ENCODE results near the gene PRR20G. TPM values are rescaled to one million over a fixed set of nuclear protein-coding genes. Genes with fewer than 3 reads are reported as not detected.
"Not testable (repeated sequence)": the region's sequence is repeated elsewhere in the genome, so short reads cannot be mapped to it uniquely, and the experiment has no call there.

The PRR20G gene
- total RNA-seq, 1 donor from 2014 or later: not detected

DNA sequence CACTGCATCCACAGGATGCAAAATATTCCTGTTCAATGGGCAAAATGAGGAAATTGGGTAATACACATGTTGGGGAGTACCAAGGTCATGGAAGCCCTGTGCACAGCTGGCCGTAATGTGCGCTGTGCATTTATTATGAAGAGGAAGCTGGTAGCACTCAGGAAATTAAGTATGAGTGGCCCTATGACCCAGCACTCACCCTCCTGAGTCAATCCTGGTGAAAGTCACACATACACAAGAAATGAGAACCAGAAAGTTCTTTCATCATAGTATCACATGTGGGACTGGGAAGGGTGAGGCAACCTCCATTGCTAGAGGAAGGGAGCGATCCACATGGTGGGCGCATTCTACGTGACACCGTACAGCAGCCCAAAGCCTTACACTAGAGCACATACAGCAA lies 11.4 kb upstream of the PRR20G start:
- DNase-seq (ENCODE audit: low spot score): no peak

DNA sequence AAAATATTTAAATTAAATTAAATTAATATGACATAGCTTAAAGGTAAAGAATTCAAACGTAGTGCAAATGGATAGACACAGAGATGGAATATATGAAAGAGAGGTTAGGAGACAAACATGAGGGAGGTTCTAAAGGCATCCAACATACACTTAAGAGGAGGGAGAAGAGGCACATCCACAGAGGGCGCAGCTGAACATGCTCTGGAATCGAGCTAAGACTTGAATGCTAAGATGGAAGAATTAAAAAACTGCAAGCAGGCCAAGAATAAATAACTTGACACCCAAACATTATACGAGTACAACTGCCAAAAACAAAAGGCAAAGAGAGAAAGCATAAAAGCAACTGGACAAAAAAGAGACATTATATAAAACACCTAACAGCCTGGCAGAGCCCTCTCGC lies 9.1 kb upstream of the PRR20G start:
- no peak for DNase-seq (ENCODE audit: low spot score)

DNA sequence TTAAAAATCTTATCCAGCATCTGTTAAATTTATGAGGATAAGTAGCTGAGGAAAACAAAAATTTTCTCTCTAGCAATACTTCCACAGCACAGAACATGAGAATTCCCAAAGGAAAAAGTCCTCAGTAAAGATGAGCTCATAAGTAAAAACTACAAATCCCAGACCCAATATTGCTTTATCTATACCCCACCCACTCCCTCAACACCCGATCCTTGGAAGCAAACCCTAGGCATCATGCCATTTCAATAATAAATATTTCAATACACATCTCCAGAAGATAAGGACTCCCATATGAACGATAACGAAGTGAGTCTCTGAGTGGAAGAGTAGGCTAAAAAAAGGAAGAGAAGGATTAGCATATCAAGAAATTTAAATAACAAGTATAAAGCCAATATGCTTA lies 8.3 kb upstream of the PRR20G start:
- DNase-seq (ENCODE audit: low spot score): no peak

DNA sequence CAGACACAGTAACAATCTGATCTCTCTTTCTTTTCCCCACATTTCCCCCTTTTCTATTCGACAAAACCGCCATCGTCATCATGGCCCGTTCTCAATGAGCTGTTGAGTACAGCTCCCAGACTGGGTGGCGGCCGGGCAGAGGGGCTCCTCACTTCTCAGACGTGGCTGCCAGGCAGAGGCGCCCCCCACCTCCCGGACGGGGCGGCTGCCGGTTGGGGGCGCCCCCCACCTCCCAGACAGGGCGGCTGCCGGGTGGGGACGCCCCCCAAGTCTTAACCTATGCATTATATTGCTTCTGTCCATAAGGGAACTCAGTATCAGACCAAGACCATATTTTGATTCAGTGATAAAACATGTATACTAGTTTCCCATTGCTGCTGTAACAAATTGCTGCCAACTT lies 5.8 kb upstream of the PRR20G start:
- not testable (repeated sequence) for DNase-seq (ENCODE audit: low spot score)

DNA sequence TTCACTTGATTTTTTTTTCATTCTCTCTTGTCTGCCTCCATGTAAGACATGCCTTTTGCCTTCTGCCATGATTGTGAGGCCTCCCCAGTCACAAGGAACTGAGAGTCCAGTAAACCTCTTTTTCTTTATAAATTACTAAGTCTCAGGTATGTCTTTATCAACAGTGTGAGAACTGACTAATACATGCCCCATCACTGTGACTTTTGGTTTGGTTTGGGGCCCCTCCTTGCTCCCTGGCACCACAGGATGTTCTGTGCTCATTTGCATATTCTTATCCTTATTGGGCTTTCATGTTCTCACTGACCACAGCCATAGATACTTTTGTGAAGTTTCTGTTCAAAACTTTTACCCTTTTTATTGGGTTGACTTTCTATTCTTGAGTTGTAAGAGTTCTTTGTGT lies 3.8 kb upstream of the PRR20G start:
- DNase-seq (ENCODE audit: low spot score): no peak

DNA sequence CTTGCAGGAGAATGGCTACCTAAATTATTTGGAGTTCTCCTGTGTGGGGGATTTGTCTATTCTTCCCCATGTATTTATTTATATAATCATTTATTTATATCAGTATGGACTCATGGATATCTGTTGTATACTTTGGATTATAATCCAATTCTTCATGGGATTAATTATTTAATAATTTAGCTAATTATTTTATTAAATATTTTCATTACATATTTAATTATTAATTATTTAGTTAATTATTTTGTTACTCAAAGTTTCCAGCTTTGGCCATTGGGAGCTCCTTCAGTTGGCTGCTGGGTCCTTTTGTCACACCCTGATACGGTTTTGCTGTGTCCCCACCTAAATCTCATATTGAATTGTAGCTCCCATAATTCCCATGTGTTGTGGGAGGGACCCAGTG lies 3.3 kb upstream of the PRR20G start:
- no peak for DNase-seq (ENCODE audit: low spot score)

DNA sequence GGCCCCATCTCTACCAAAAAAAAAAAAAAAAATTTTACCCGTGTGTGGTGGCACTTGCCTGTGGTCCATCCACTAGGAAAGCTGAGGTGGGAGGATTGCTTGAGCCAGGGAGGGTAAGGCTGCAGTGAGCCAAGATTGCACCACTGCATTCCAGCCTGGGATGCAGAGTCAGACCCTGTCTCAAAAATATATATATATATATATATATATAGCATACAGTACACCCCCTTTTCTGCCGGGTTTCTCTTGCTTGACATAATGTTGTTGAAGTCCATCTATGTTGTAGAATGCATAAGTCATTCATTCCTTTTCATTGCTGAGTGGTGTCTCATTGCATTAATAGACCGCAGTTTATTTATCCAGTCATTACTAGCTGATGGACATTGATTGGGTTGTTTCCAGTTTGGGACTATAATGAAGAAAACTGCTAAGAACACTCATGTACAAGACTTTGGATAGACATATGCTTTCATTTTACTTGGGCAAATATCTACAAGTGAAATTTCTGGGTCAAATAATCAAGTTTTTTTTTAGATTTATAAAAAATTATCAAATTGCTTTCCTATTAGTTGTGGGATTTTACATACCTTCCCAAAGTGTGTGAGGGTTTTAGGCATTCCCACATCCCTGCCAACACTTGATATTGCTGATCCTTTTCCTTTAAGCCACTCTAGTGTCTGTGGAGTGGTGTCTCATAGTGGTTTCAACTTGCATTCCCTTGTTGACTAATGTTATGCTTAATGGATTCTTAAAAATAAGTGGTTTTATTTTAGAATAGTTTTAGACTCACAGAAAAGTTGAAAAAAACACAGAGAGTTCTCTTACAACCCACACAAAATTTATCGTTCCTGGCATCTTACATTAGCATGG lies 2.1 kb upstream of the PRR20G start:
- no peak for DNase-seq (ENCODE audit: low spot score)

DNA sequence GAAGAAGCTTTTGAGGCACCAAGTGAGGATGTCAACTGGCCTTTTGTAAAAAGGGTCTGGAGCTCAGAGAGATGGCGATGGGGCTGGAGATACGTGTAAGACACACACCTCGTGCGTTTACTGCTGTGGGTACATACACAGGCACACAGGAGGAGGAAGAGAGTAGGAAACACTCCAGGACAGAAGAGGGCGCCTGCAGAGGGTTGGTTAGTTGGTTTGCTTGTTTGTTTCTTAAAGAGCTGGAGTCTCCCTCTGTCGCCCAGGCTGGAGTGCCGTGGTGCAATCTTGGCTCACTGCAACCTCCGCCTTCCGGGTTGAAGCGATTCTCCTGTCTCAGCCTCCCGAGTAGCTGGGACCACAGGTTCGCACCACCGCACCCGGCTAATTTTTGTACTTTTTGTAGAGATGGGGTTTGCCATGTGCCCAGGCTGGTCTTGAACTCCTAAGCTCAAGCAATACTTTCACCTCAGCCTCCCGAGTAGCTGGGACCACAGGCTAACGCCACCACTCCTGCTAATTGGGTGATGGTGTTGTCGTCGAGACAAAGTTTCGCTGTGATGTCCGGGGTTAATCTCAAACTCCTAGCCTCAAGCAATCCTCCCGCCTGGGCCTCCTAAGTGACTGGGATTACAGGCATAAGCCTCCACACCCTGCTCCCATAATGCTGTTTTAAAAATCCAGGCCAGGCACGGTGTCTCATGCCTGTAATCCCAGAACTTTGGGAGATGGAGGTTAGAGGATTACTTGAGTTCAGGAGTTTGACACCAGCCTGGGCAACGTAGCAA lies 1.3 kb upstream of the PRR20G start:
- DNase-seq (ENCODE audit: low spot score): no peak

DNA sequence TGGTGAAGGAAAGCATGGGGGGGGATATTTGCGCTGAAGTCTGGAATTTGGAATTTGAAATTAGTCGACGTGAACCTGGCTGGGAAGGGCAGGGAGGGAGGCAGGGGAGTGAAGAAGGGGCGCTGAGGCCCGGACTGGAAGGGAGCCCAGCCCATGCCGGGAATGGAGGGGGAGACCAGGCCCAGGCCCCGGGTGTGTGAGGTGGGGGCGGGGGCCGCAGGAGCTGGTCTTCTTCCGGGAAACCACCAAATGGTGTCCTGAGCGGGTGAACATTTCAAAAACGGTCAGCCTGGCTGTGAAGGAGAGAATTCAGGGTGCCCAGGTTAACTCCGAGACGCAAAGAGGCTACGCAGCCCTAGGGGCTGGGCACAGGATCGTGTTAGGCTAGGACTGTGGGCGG lies 497 bp upstream of the PRR20G start:
- DNase-seq (ENCODE audit: low spot score): no peak

DNA sequence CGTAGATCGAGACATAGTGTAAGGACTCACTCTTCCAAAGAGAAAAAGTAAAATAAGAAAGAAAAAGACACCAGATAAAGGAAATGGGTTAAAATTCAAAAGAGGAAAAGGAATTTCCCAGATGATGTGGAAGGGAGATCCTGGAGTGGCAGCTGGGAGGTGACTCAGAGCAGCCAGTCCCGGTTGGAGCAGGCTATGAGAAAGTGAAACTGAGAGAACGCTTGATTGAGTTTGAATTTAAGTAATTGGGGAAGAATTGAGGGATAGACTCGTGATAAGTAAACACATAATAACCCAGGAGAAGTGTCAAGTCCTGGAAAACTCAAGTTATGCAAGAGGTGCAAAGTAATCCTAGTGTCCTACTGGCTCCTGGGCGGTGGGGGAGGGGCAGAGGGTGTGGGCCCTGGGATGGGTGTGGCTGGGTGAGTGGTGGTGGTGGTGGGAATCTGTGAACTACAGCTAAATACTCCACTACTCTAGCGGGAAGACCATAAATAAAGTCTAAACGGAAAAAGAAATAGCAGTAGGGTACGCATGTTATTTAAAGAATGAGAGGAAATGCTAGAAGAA lies 1.2 kb downstream of the PRR20G start:
- DNase-seq (ENCODE audit: low spot score): no peak

DNA sequence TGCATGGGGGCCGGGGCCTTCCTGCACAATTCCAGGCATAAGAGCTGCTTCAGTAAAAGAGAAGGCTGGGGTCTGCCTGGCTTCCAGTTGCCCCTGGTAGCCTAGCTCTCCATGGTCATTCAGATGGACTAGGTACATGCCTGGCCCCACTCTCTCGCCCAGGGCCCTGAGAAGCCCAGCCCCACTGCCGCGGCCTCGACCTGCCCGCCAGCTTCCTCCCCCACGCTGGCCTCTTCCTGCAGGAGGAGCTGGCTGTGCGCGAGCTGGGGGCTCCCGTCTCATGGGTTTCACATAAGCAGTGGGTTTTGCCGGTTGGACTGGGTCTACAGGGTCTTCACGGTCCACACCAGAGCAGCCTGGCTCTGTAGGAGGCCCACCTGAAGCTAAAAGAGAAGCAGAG lies 3.6 kb downstream of the PRR20G start:
- DNase-seq (ENCODE audit: low spot score): no peak

DNA sequence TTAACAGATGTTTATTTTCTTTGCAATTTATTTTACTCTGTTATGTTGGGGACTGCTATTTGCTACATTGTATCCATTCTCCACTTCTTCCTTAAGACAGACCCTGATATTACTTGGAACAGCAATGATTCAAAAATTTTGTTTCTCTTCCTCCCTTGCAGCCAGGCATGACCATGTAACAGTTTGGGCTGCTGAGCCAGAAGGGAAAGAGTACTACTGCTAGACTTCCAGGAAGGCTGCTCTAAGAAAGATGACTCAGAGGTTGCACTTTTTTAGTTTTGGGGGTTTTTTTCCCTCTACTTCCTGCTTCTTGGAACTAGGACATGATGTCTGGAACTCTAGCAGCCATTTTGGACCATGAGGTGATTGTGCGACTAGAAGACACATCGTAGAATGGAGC lies 10.3 kb downstream of the PRR20G start:
- no peak for DNase-seq (ENCODE audit: low spot score)

DNA sequence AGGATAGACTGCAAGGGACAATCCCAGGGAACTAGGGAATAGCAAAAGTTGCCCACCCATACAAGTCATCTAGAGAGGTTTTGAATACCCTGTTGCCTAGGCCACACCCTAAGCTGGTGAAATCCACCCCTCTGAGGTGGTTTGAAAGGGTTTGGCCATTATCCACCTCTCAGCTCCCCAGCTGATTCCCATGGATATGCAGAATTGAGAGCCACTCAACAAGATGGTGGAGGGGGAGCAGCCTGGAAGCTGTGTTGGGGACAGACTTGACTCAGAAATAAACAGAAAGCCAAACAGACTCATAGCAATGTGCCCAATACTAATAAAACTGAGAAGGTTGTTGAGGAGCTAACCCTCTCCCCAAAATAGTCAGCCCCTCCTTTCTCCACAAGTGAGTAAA lies 10.9 kb downstream of the PRR20G start:
- no peak for DNase-seq (ENCODE audit: low spot score)

DNA sequence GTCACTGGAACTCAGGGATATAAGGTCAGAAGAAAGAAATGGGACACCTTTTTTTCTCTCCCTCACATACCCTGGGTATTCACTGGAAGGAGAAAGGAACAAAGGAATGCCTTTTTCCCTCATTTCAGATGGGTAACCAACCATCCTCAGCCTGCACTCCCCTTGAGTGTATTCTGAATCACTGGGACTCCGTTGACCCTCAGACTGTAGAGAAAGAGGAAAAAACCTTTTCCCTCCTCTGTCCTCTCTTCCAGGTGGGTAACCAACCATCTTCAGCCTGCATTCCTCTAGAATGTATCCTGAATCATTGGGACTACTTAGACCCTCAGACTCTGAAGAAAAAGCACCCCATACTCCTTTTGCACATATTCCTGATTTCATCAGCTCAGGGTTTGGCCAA lies 11.4 kb downstream of the PRR20G start:
- DNase-seq (ENCODE audit: low spot score): no peak

DNA sequence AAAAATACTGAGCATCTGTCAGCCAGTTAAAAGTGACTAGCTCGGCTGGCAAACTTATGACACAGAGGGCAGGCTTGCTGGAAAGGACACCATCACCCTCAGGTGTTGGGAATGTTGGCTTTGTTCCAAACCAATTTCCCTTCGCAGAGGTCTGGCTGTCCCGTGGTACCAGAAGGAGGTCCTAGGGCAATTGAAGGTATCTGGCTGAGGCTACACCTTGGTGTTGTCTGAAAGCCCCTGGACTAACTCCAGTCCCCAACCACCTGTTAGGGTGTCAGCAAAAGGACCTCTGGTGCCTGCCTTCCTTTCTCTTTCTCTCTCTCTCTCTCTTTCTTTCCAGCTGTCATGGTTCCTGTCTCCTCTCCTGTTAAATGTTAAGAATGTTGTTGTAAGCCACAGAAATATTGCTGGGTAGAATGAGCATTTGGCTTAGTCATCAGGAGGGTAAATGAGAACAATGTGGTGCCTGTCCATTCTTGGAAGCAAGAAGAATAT lies 12.5 kb downstream of the PRR20G start:
- no peak for DNase-seq (ENCODE audit: low spot score)

DNA sequence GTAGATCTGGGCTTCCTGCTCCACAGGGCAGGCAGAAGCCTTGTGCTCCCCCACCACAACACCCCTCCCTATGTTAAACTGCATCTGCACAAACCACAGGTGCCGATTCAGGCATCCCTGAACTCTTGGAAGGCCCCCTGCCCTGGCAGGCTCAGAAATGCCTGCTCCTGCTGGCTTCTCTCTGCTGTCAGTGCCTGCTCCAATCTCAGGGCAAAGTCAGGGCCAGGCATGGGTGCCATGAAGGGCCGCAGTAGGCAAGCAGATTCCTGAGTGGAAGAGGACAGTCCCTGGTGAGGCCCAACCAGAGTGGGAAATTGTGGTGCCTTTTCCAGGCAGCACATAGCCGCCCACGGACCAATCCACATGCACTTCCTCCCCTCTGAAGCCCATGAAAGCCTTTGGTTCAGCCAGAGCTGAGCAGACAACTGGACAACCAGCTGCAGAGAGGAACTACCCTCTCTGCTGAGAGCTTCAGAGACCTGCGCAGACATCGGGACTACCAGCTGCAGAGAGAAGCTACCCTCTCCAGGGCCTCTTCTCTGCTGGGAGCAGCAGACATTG lies 13.6 kb downstream of the PRR20G start:
- no peak for DNase-seq (ENCODE audit: low spot score)

DNA sequence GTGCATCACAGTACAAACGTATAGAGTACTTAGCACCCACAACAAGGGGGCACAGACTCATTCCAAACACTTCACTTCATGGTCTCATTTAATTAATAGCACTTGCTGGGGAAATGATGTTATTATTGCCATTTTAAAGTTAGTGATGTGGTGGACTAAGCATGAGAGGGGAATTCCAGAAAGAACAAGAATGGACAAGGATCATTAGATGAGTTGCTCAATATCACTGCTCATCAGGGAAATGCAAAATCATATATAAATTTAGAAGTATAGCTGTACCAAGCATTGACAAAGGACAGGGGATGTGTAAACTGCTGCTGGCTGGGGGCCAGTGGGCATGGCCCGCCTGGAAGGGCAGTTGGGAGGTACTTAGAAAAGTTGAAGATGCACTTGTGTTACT lies 14.6 kb downstream of the PRR20G start:
- DNase-seq (ENCODE audit: low spot score): no peak

DNA sequence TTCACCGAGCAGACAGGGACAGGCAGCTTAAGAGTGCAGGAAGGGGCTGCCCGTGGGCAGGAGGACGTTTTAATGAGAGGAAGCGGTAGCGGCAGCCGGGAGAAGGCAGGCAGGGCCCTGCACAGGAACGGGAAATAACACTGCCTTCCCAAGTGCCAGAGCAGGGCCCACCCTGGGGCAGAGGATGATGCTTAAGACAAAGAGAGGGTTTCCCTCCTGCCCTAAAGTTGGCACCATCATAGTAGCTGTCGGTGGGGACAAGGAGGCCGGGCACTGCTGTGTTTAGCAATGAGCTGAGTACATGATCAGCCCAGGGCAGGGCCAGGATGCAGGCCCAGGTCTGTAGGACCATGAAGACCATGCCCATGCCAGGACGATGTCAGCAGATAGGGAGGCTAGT lies 21.7 kb downstream of the PRR20G start:
- DNase-seq (ENCODE audit: low spot score): no peak

DNA sequence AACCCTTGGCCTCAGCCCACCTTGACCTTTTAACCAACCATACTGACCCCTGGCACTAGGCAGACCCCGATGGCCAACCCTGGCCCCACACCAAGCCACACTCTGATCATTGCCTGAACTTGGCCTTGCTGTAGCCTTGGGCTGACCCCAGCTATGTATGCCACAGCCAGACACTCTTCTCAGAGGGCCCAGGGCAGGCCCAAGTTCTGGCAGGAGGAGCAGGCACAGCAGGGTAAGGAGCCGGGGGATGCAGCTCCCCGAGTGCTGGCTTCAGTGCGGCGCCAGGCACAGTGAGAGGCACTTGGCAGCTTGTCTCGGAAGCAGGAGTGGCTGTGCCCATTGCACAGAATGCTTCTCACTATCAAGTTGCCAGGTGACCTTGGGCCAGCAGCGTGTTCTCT lies 22.3 kb downstream of the PRR20G start:
- DNase-seq (ENCODE audit: low spot score): no peak

DNA sequence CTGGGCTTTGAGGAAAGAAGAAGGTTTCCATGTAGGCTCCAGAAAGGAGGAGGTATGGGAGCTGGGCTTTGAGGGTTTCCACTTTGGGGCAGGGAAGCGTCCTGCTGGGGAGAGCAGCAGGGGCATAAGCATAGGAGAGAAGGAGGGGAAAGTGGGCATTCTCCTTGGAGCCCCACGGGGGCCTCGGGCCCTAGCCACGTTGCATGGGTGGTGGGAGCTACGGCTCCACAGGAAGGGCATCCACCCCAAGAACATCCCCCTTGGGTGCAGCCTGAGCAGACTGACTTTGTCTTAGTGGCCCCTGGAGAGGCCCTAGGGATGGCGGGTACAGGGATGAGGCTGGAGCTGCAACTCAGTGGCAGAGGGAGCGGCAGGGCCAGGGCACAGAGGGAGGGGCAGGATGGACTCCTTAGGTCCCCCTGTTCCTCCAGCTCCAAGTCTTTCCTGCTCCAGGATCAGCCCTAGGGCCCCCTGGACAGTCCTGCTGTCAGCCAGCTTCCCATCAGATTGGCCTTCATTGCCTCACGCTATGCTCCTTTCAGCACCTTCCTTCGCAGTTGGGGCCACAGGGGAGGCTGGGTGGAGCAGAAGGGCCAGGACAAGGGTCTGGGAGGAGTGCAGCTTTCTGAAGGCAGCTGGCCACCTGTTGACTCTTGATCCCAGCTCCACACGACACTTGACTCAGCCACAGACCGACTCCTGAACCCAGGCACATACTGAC lies 22.9 kb downstream of the PRR20G start:
- no peak for DNase-seq (ENCODE audit: low spot score)

DNA sequence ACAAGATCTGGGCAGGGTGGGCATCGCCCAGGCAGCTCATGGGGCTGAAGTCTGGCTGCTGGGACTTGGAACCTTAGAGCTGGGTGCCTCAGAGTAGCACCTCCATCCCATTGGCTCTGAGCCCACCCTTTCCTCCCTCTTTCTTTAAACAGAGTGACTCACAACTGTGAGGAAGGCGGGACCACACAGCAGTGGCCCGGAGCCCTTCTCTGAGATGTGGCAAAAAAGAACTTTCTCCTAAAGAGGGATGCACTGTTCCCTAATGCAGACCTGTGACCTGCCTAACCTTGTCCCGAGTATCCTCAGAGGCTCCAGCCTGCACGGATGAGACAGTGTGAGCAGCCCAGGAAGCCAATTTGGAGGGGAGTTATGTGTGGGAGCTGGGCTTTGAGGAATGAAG lies 23.6 kb downstream of the PRR20G start:
- DNase-seq (ENCODE audit: low spot score): no peak

All from mesenteric fat pad (tissue), 1 donor.